HepG2 (cell line): ENCODE results near the gene ABCF1. TPM values are rescaled to one million over a fixed set of nuclear protein-coding genes. Genes with fewer than 3 reads are reported as not detected.

Experiments used
- ARID2 ChIP-seq: sonication (generic); formaldehyde crosslinking; IDR thresholded peaks from 2 replicates; pipeline ENCODE4 v1.8.1; 2022; ENCODE audit warnings: mild to moderate bottlenecking, missing genetic modification reagents, borderline replicate concordance
- CBFB ChIP-seq: sonication (generic); formaldehyde crosslinking; IDR thresholded peaks from 2 replicates; pipeline ENCODE4 v1.4.0; 2020; ENCODE audit warnings: missing genetic modification reagents
- CBX5 ChIP-seq: sonication (generic); formaldehyde crosslinking; IDR thresholded peaks from 2 replicates; pipeline ENCODE4 v1.4.0; 2020; ENCODE audit warnings: missing genetic modification reagents, borderline replicate concordance
- CREBL2 ChIP-seq: sonication (generic); formaldehyde crosslinking; IDR thresholded peaks from 2 replicates; pipeline ENCODE4 v1.8.1; 2023; ENCODE audit warnings: missing genetic modification reagents, mild to moderate bottlenecking, borderline replicate concordance
- FOXK1 ChIP-seq: sonication (generic); formaldehyde crosslinking; IDR thresholded peaks from 2 replicates; pipeline ENCODE4 v1.4.0; 2020; ENCODE audit warnings: low read depth, missing genetic modification reagents, borderline replicate concordance
- JUN ChIP-seq: sonication (generic); formaldehyde crosslinking; IDR thresholded peaks from 2 replicates; pipeline ENCODE4 v1.4.0; 2020; ENCODE audit warnings: mild to moderate bottlenecking, missing genetic modification reagents
- KLF15 ChIP-seq: sonication (generic); formaldehyde crosslinking; IDR thresholded peaks from 2 replicates; pipeline ENCODE4 v1.8.1; 2023; ENCODE audit warnings: borderline replicate concordance, mild to moderate bottlenecking, inconsistent platforms, missing genetic modification reagents, mixed read lengths
- MEIS2 ChIP-seq: sonication (generic); formaldehyde crosslinking; IDR thresholded peaks from 2 replicates; pipeline ENCODE4 v1.9.0; 2021; ENCODE audit warnings: mild to moderate bottlenecking, missing genetic modification reagents
- MXD1 ChIP-seq: sonication (generic); formaldehyde crosslinking; IDR thresholded peaks from 2 replicates; pipeline ENCODE4 v1.4.0; 2020; ENCODE audit warnings: mild to moderate bottlenecking, missing genetic modification reagents
- POLR2A ChIP-seq, 2 experiments: IDR thresholded peaks; 2 replicates each; pipeline ENCODE4 v1.6.1; 2011; ENCODE audit warnings: low read depth in 2 of 2, low read length in 2 of 2, mild to moderate bottlenecking in 1 of 2, moderate library complexity in 1 of 2; ENCODE audit not compliant: insufficient read depth in 1 of 2
- SP5 ChIP-seq: IDR thresholded peaks from 2 replicates; pipeline ENCODE4 v1.6.1; 2016; ENCODE audit warnings: low read depth, borderline replicate concordance
- SRSF9 ChIP-seq: fragments of 200-400 bp; formaldehyde crosslinking; IDR thresholded peaks from 2 replicates; pipeline ENCODE4 v1.6.1; 2018; ENCODE audit warnings: borderline replicate concordance, mild to moderate bottlenecking, low read depth, low read length; ENCODE audit not compliant: insufficient read depth, poor library complexity, severe bottlenecking
- STAG1 ChIP-seq: sonication (generic); formaldehyde crosslinking; IDR thresholded peaks from 2 replicates; pipeline ENCODE4 v1.4.0; 2020; ENCODE audit warnings: missing genetic modification reagents
- TBX3 ChIP-seq: fragments of 450-650 bp; IDR thresholded peaks from 2 replicates; pipeline ENCODE4 v1.6.1; 2017; ENCODE audit warnings: antibody characterized with exemption, mild to moderate bottlenecking, inconsistent platforms, borderline replicate concordance
- ZBTB26 ChIP-seq: IDR thresholded peaks from 2 replicates; pipeline ENCODE4 v1.6.1; 2016; ENCODE audit warnings: missing compliant biosample characterization, missing genetic modification reagents, borderline replicate concordance
- ZNF318 ChIP-seq: sonication (generic); formaldehyde crosslinking; IDR thresholded peaks from 2 replicates; pipeline ENCODE4 v1.4.0; 2020; ENCODE audit warnings: mild to moderate bottlenecking, missing genetic modification reagents
- ZNF530 ChIP-seq: sonication (generic); formaldehyde crosslinking; IDR thresholded peaks from 2 replicates; pipeline ENCODE4 v1.5.0; 2020; ENCODE audit warnings: low read depth, mild to moderate bottlenecking, missing genetic modification reagents
- ZNF546 ChIP-seq: sonication (generic); formaldehyde crosslinking; conservative IDR thresholded peaks from 2 replicates; pipeline ENCODE4 v1.8.1; 2023; ENCODE audit warnings: mild to moderate bottlenecking, missing genetic modification reagents
- ZNF563 ChIP-seq: sonication (generic); formaldehyde crosslinking; IDR thresholded peaks from 2 replicates; pipeline ENCODE4 v1.8.0; 2022; ENCODE audit warnings: mild to moderate bottlenecking, moderate library complexity, missing genetic modification reagents
- polyA plus RNA-seq, 8 experiments: library from polyadenylated mRNA; depleted of rRNA in 3 of 8; stranded (reverse) in 7 of 8; unstranded in 1 of 8; fragments of >200 nt; fragmentation: Illumina TruSeq in 4 of 8; extraction: Trizol in 4 of 8; gene quantifications; 2 replicates each; pipeline versions ENCODE4 v1.2.1 to v1.2.3, GENCODE V29; 2011 to 2016; ENCODE audit warnings: low read depth in 4 of 8, missing spikeins in 1 of 8, mixed read lengths in 1 of 8; ENCODE audit not compliant: insufficient read depth in 1 of 8
- total RNA-seq, 5 experiments: library from RNA; depleted of rRNA; stranded (reverse); fragments of >200 nt; fragmentation: Illumina TruSeq; extraction: Trizol; gene quantifications; 2 replicates each; pipeline ENCODE4 v1.2.3, GENCODE V29; 2016; ENCODE audit warnings: low read depth in 1 of 5

ABCF1 gene
- total and polyA plus RNA-seq, 2 of the 13 experiments (the other 11 are each of a cell fraction or from before 2014, with no cell fraction given): 25.4 to 98.9 TPM

- no peak for TF ChIP-seq ZNF546 (CRISPR knock-in tag)
- TF ChIP-seq ZBTB26 (CRISPR knock-in tag): no peak
- TF ChIP-seq TBX3: no peak
- no peak for TF ChIP-seq KLF15 (CRISPR knock-in tag)
- TF ChIP-seq ZNF563: peak; percentile 40; the same call in 1 of the 2 replicates
- TF ChIP-seq MXD1 (CRISPR knock-in tag): 0 out of 2 replicates have a peak, but pooled peaks have one; percentile 14
- no peak for TF ChIP-seq STAG1 (CRISPR knock-in tag)
- no peak for TF ChIP-seq ZNF318 (CRISPR knock-in tag)
- no peak for TF ChIP-seq SRSF9
- TF ChIP-seq POLR2A (IDR thresholded peaks at IDR 0.05; ENCODE audit: insufficient read depth in 1 of 2, low read depth in 2 of 2, low read length in 2 of 2): no peak
- TF ChIP-seq MEIS2 (CRISPR knock-in tag): peak; percentile 24; the same call in 1 of the 2 replicates
- TF ChIP-seq CBX5 (CRISPR knock-in tag): no peak
- TF ChIP-seq CREBL2 (CRISPR knock-in tag): 0 out of 2 replicates have a peak, but pooled peaks have one; percentile 46
- TF ChIP-seq CBFB: 0 out of 2 replicates have a peak, but pooled peaks have one; percentile 17
- no peak for TF ChIP-seq ARID2 (CRISPR knock-in tag)
- TF ChIP-seq ZNF530 (CRISPR knock-in tag): no peak
- TF ChIP-seq FOXK1 (CRISPR knock-in tag): no peak
- TF ChIP-seq SP5: no peak
- TF ChIP-seq JUN: no peak
Measured at GRCh38 chr6:30554962-30555815, 16.1 kb upstream of the ABCF1 start (continued).
